Cardiac fibroblast (primary cell): ENCODE measurements around the gene SKIDA1.
A peak's percentile ranks its signal among the peaks of the same experiment; 100 is the strongest.

Experiments
- DNase-seq, 2 donors: peaks; one replicate each; pipeline versions ENCODE4 v3.0.0 to v3.0.0-alpha.2; 2010; ENCODE audit warnings: low read depth in 2 of 2
- H3K4me3 ChIP-seq, 2 donors: replicated peaks in 1 of 2; 1 replicate in 1 of 2; 2 replicates in 1 of 2; pipeline ENCODE4 v1.5.1; 2011; ENCODE audit warnings: low read depth in 2 of 2, low read length in 2 of 2, mild to moderate bottlenecking in 2 of 2, moderate library complexity in 1 of 2
- TF ChIP-seq, protein P1 (sequence below): IDR thresholded peaks from one replicate; pipeline ENCODE4 v1.5.1; 2011; ENCODE audit warnings: low read depth, mild to moderate bottlenecking, low read length, inconsistent platforms

SKIDA1 gene

DNA sequence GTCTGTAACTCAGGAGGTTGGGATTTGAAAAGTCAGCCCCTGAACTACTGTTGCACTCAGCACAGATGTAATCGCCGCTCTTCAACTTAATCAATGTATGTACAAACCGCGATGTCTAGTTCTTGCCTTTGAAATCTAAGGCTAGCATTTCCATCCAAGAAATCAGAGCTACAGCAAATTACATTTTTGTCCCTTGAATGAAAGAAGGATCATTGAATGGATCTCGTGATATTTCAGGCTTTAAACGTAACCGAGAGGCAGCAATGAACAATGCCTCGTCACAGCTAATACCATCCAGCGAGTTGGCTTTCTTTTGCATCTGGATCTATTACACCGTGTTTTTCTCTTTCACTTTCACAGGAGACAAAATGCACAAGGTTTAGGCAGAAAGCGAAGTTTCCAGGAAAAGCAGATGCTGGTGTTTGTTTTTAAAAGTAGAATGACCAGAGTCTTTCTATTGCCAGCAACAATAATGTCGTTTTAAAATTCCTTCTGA, 5.5 kb downstream of the SKIDA1 start:
- DNase-seq: peak; percentile 74 to 79
- H3K4me3 ChIP-seq: peak overlapping the region; percentile 35 to 51
- TF ChIP-seq, protein P1, sequence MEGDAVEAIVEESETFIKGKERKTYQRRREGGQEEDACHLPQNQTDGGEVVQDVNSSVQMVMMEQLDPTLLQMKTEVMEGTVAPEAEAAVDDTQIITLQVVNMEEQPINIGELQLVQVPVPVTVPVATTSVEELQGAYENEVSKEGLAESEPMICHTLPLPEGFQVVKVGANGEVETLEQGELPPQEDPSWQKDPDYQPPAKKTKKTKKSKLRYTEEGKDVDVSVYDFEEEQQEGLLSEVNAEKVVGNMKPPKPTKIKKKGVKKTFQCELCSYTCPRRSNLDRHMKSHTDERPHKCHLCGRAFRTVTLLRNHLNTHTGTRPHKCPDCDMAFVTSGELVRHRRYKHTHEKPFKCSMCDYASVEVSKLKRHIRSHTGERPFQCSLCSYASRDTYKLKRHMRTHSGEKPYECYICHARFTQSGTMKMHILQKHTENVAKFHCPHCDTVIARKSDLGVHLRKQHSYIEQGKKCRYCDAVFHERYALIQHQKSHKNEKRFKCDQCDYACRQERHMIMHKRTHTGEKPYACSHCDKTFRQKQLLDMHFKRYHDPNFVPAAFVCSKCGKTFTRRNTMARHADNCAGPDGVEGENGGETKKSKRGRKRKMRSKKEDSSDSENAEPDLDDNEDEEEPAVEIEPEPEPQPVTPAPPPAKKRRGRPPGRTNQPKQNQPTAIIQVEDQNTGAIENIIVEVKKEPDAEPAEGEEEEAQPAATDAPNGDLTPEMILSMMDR: no peak

GRCh38 chr10:21519397-21519933, 6.0 kb downstream of the SKIDA1 start:
- TF ChIP-seq, protein P1: no peak
- DNase-seq: no peak
- H3K4me3 ChIP-seq: peak overlapping the region; percentile 35 to 51

GRCh38 chr10:21518641-21519396, 6.7 kb downstream of the SKIDA1 start:
- peak in 1 of 2 donors; percentile 77 for DNase-seq
- H3K4me3 ChIP-seq: peak overlapping the region; percentile 35 to 51
- TF ChIP-seq, protein P1: no peak

DNA sequence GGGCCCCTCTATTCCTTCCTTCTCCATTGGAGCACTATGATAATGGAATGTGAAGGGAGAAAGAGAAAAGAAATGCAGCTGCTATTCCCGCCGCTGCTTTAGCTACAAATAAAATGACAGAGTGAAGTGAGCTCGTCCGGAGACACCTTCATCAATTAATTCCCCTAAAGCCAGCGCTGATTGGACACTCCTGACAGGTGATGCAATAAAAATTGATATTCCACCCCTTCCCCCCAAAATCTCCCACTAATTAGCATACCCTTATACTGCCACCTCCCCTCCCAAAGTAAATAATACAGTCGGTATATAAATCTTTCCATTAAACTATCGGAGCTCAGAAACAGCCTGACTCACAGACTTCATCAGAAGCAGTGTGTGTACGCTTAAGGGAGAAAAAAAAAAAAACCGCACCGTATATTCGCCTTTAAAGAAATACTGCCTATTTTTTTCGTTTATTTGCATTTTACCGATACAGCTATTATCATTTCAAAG, 7.3 kb downstream of the SKIDA1 start:
- peak overlapping the region; percentile 35 to 51 for H3K4me3 ChIP-seq
- TF ChIP-seq, protein P1: no peak
- peak; percentile 23 to 51 for DNase-seq

DNA sequence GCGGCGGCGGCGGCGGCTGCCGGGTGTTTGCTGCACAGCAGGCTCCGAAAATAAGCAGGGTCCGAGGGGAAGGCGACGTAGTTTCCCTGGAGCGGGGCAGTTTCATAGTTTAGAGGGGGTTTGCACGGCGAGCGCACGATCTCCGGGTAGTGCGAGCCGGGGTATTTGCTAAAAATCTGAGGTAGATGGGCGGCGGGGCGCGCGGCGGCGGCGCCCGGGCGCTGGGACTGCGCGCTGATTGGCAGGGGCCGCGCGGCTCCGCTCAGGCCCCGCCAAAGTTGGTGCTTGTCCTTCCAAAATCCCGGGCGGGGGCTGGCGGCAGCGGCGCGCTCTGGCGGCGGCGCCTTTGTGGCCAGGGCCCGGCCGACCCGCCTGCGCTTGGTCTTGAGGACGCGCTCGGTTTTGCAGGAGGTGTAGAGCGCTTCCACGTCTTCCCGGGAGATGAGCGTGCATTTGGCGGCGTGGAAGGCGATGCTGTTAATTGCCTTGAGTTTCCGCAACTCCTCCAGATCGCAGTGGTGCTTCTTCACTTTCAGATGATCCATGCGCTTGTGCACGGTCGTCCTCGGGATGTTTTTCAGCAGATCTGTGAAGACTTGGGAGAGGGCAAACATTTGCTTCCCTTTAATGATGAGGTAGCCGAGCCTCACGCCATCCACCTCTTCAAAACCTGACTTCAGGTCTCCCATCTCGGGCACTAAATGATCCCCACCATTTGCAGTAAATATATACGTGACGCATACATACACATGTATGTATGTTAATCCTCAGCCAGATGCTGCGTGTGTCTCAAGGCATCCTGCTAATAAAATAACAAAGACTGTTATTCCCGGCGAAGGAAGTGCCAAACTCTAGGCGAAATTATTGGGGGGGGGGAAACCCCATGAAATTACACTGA, 8.1 kb downstream of the SKIDA1 start:
- TF ChIP-seq, protein P1: no peak
- peak; percentile 51 to 61 for DNase-seq
- H3K4me3 ChIP-seq: peak overlapping the region; percentile 51 to 61
